ENCODE results near the gene OR1E1.

GRCh38 chr17:3385869-3386816, 12.1 kb downstream of the OR1E1 start, which contains the start of gene OR3A2:
- TF ChIP-seq CTCF (IDR thresholded peaks at IDR 0.05) = no peak
- TF ChIP-seq POLR2A (IDR thresholded peaks at IDR 0.05) = no peak
- TF ChIP-seq POLR2AphosphoS5 (IDR thresholded peaks at IDR 0.05) = no peak
